HepG2 (cell line): ENCODE results near the gene ATP2A3. TPM values are rescaled to one million over a fixed set of nuclear protein-coding genes. Genes with fewer than 3 reads are reported as not detected.
A peak's percentile ranks its signal among the peaks of the same experiment; 100 is the strongest.

ENCODE experiments used
- ATAC-seq: fragments of 200-7000 bp; cut with Tn5 transposase; 3 replicates; pipeline ENCODE4 v1.9.1; 2020; ENCODE audit warnings: mild to moderate bottlenecking, moderate library complexity
- BruUV-seq: library from RNA; stranded (reverse); fragments of 400-500 nt; replicated peaks from 2 replicates; lab custom pipeline; 2021; lab: Mats Ljungman, UMichigan
- CTCF ChIA-PET: fragments of 300-600 bp; formaldehyde crosslinking; extraction: SDS; loops from one replicate; lab custom pipeline; 2021; ENCODE audit warnings: low total read pairs, inconsistent platforms, low intra/inter-chr PET ratio; lab: Yijun Ruan, JAX
- POLR2A ChIA-PET: fragments of 350-600 bp; sonication (Branson Sonifier 250); formaldehyde crosslinking; loops from one replicate; lab custom pipeline; 2020; ENCODE audit warnings: antibody characterized with exemption, inconsistent platforms; lab: Yijun Ruan, JAX
- DNase-seq: peaks from one replicate; pipeline ENCODE4 v3.0.0-alpha.2; 2015; ENCODE audit warnings: low spot score
- FAIRE-seq: peaks from 3 replicates; lab custom pipeline; 2011; peaks lifted over from hg19 to GRCh38; lab: Jason Lieb, UNC
- H2AFZ ChIP-seq: one replicate; pipeline ENCODE4 v1.6.1; 2011; ENCODE audit warnings: low read length, inconsistent platforms
- H3K27ac ChIP-seq: fragments of 300-600 bp; 3 replicates; pipeline ENCODE4 v1.8.0; 2011; ENCODE audit warnings: mixed run types, mild to moderate bottlenecking, mixed read lengths, low read length, inconsistent platforms; ENCODE audit not compliant: insufficient read depth; ENCODE audit errors: extremely low read length
- H3K27me3 ChIP-seq, 2 experiments: fragments of 200-600 bp in 1 of 2; 2 replicates in 1 of 2; 3 replicates in 1 of 2; pipeline versions ENCODE4 v1.6.0 to v1.8.0; 2011; ENCODE audit warnings: low read length in 2 of 2, mild to moderate bottlenecking in 2 of 2, moderate library complexity in 2 of 2, inconsistent platforms in 1 of 2; ENCODE audit not compliant: insufficient read depth in 2 of 2, control insufficient read depth in 1 of 2
- H3K36me3 ChIP-seq, 2 experiments: fragments of 200-600 bp in 1 of 2; replicated peaks in 1 of 2; 2 replicates in 1 of 2; 3 replicates in 1 of 2; pipeline versions ENCODE4 v1.5.1 to v1.8.0; 2011; ENCODE audit warnings: low read length in 2 of 2, inconsistent platforms in 1 of 2; ENCODE audit not compliant: insufficient read depth in 2 of 2, control insufficient read depth in 1 of 2
- H3K4me1 ChIP-seq: 2 replicates; pipeline ENCODE4 v1.5.1; 2012; ENCODE audit warnings: low read length, inconsistent platforms; ENCODE audit not compliant: insufficient read depth
- H3K4me2 ChIP-seq: 2 replicates; pipeline ENCODE4 v1.6.0; 2011; ENCODE audit warnings: low read depth, low read length, inconsistent platforms
- H3K4me3 ChIP-seq, 3 experiments: fragments of 200-600 bp in 1 of 3; sonication (generic), shearing (Covaris generic) in 1 of 3; replicated peaks in 1 of 3; 2 replicates each; pipeline ENCODE4 v1.5.1; 2011 to 2016; ENCODE audit warnings: low read length in 3 of 3, inconsistent platforms in 2 of 3, low read depth in 2 of 3, mild to moderate bottlenecking in 2 of 3, control low read depth in 1 of 3, mixed read lengths in 1 of 3; ENCODE audit not compliant: insufficient read depth in 1 of 3
- H3K79me2 ChIP-seq: one replicate; pipeline ENCODE4 v1.6.1; 2011; ENCODE audit warnings: low read length, inconsistent platforms; ENCODE audit not compliant: insufficient read depth
- H3K9ac ChIP-seq: 2 replicates; pipeline ENCODE4 v1.6.0; 2011; ENCODE audit warnings: mild to moderate bottlenecking, low read depth, low read length, inconsistent platforms; ENCODE audit not compliant: insufficient read depth
- H3K9me3 ChIP-seq: 2 replicates; pipeline ENCODE4 v1.5.1; 2012; ENCODE audit warnings: mild to moderate bottlenecking, low read length
- H4K20me1 ChIP-seq: 2 replicates; pipeline ENCODE4 v1.6.0; 2011; ENCODE audit warnings: inconsistent platforms, mild to moderate bottlenecking, low read length, moderate library complexity; ENCODE audit not compliant: insufficient read depth
- BHLHE40 ChIP-seq: IDR thresholded peaks from 2 replicates; pipeline ENCODE4 v1.6.1; 2011; ENCODE audit warnings: low read length, improper control_type of control experiment
- MED13 ChIP-seq: sonication (generic); formaldehyde crosslinking; IDR thresholded peaks from 2 replicates; pipeline ENCODE4 v1.5.0; 2020; ENCODE audit warnings: missing genetic modification reagents
- MEIS1 ChIP-seq: sonication (generic); formaldehyde crosslinking; IDR thresholded peaks from 2 replicates; pipeline ENCODE4 v1.9.0; 2021; ENCODE audit warnings: mild to moderate bottlenecking, missing genetic modification reagents, moderate library complexity, borderline replicate concordance
- NR2F1 ChIP-seq, 2 experiments: fragments of 450-650 bp in 1 of 2; formaldehyde crosslinking in 1 of 2; IDR thresholded peaks; 2 replicates each; pipeline versions ENCODE4 v1.5.0 to v1.6.1; 2016 to 2020; ENCODE audit warnings: mild to moderate bottlenecking in 1 of 2, missing compliant biosample characterization in 1 of 2, missing genetic modification reagents in 1 of 2, moderate library complexity in 1 of 2
- YY1 ChIP-seq: IDR thresholded peaks from 2 replicates; pipeline ENCODE4 v1.6.1; 2011; ENCODE audit warnings: low read length, low read depth, moderate library complexity, mild to moderate bottlenecking; ENCODE audit not compliant: insufficient read depth, insufficient replicate concordance
- ZNF160 ChIP-seq: sonication (generic); formaldehyde crosslinking; IDR thresholded peaks from 2 replicates; pipeline ENCODE4 v1.8.0; 2022; ENCODE audit warnings: mild to moderate bottlenecking, inconsistent platforms, missing genetic modification reagents
- WGBS: methylation state at CpG from one replicate; pipeline ENCODE4 v1.1.6; 2017; ENCODE audit warnings: low lambda C conversion rate; 5-methylcytosine and 5-hydroxymethylcytosine counted together
- in situ Hi-C: cut with HindIII; loops from 2 replicates; pipeline ENCODE4 v1.10.0; 2017; ENCODE audit warnings: low pct_unique_long_range_greater_than_20kb; ENCODE audit not compliant: extremely low pct_ligation_motif_present
- intact Hi-C: fragments of 100-400 bp; cut with micrococcal nuclease; formaldehyde crosslinking; loops from one replicate; pipeline ENCODE4 v1.10.0; 2022; ENCODE audit not compliant: unreplicated experiment
- polyA plus RNA-seq, 8 experiments: library from polyadenylated mRNA; depleted of rRNA in 3 of 8; stranded (reverse) in 7 of 8; unstranded in 1 of 8; fragments of >200 nt; fragmentation: Illumina TruSeq in 4 of 8; extraction: Trizol in 4 of 8; gene quantifications; 2 replicates each; pipeline versions ENCODE4 v1.2.1 to v1.2.3, GENCODE V29; 2011 to 2016; ENCODE audit warnings: low read depth in 4 of 8, missing spikeins in 1 of 8, mixed read lengths in 1 of 8; ENCODE audit not compliant: insufficient read depth in 1 of 8
- total RNA-seq, 5 experiments: library from RNA; depleted of rRNA; stranded (reverse); fragments of >200 nt; fragmentation: Illumina TruSeq; extraction: Trizol; gene quantifications; 2 replicates each; pipeline ENCODE4 v1.2.3, GENCODE V29; 2016; ENCODE audit warnings: low read depth in 1 of 5
- TF ChIP-seq, protein P1 (sequence below): sonication (generic); formaldehyde crosslinking; IDR thresholded peaks from 2 replicates; pipeline ENCODE4 v1.9.0; 2021; ENCODE audit warnings: missing genetic modification reagents, borderline replicate concordance
- TF ChIP-seq, protein P2 (sequence below): sonication (generic); formaldehyde crosslinking; IDR thresholded peaks from 2 replicates; pipeline ENCODE4 v1.5.1; 2020; ENCODE audit warnings: mild to moderate bottlenecking, moderate library complexity, missing genetic modification reagents

ATP2A3 gene
- total and polyA plus RNA-seq, 2 of the 13 experiments (the other 11 are each of a cell fraction or from before 2014, with no cell fraction given) = 0.07 TPM; not detected in 1

DNA sequence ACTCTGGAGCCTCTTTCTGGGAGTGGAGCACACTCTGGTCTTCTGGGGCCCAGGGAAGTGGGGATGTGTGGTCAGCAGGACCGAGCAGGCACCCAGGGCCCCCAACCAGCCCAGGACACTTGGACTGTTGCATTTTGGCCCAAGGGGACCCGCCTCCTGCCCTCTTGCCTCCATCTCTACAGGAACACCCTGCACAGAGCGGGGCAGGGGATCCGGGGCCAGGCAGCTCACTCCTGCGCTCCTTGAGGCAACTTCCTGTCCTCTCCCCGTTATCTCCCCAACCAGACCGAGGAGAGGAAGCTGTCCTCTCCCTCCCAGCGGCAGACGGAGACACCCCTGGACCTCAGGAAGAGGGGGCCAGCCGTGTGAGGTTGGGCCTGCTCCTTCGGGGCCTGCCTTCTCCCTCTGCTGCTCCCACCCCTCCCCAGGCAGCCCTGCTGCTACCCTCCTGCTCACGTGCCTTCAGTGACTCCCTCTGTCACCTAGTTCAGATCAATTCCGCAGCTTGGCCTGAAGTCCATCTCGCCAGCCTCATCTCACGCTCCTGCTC, 10.0 kb upstream of the ATP2A3 start:
- peak; percentile 77 for TF ChIP-seq BHLHE40
- no peak for TF ChIP-seq MED13 (CRISPR knock-in tag)
- no peak for TF ChIP-seq ZNF160
- TF ChIP-seq, protein P1, sequence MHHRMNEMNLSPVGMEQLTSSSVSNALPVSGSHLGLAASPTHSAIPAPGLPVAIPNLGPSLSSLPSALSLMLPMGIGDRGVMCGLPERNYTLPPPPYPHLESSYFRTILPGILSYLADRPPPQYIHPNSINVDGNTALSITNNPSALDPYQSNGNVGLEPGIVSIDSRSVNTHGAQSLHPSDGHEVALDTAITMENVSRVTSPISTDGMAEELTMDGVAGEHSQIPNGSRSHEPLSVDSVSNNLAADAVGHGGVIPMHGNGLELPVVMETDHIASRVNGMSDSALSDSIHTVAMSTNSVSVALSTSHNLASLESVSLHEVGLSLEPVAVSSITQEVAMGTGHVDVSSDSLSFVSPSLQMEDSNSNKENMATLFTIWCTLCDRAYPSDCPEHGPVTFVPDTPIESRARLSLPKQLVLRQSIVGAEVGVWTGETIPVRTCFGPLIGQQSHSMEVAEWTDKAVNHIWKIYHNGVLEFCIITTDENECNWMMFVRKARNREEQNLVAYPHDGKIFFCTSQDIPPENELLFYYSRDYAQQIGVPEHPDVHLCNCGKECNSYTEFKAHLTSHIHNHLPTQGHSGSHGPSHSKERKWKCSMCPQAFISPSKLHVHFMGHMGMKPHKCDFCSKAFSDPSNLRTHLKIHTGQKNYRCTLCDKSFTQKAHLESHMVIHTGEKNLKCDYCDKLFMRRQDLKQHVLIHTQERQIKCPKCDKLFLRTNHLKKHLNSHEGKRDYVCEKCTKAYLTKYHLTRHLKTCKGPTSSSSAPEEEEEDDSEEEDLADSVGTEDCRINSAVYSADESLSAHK (CRISPR knock-in tag) = no peak
- TF ChIP-seq, protein P2, sequence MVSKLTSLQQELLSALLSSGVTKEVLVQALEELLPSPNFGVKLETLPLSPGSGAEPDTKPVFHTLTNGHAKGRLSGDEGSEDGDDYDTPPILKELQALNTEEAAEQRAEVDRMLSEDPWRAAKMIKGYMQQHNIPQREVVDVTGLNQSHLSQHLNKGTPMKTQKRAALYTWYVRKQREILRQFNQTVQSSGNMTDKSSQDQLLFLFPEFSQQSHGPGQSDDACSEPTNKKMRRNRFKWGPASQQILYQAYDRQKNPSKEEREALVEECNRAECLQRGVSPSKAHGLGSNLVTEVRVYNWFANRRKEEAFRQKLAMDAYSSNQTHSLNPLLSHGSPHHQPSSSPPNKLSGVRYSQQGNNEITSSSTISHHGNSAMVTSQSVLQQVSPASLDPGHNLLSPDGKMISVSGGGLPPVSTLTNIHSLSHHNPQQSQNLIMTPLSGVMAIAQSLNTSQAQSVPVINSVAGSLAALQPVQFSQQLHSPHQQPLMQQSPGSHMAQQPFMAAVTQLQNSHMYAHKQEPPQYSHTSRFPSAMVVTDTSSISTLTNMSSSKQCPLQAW = no peak
- no peak for TF ChIP-seq NR2F1 (CRISPR knock-in tag; IDR thresholded peaks at IDR 0.05)
- no peak for TF ChIP-seq YY1
- TF ChIP-seq MEIS1 (CRISPR knock-in tag) = no peak
- WGBS = 26% methylated on average over 10 of the region's 15 CpGs
- no peaks in the 10 kb centered on the region for H3K36me3 ChIP-seq
- BruUV-seq = no TSS peak
- H3K4me1 ChIP-seq = 0 out of 2 replicates have a peak, but pooled peaks cover 7% of the 10 kb centered on the region
- H4K20me1 ChIP-seq = no peaks in the 10 kb centered on the region
- H3K4me3 ChIP-seq = no peak overlapping the region
- H3K9ac ChIP-seq = no peak overlapping the region
- H3K9me3 ChIP-seq = peaks cover 8% of the 10 kb centered on the region
- no peak overlapping the region for H2AFZ ChIP-seq
- H3K27me3 ChIP-seq = peaks cover 2 to 11% of the 10 kb centered on the region in 2 experiments; a peak in 2 of 5 replicates
- no peak overlapping the region for H3K4me2 ChIP-seq
- DNase-seq = no peak
- intact Hi-C loops (no loop called here), in situ Hi-C loops (no loop called here)
- no peak overlapping the region for H3K27ac ChIP-seq
- H3K79me2 ChIP-seq = no peaks in the 10 kb centered on the region
- FAIRE-seq = no peak
- ChIA-PET POLR2A (no interaction called here), CTCF (no interaction called here)
- ATAC-seq = peak; percentile 17; the same call in 2 of the 3 replicates
